Esophagus squamous epithelium (tissue), 4 donors: ENCODE results near the gene CDC25B.

Experiments used
- POLR2A ChIP-seq, 4 donors: fragments of 450-650 bp; IDR thresholded peaks; one replicate each; pipeline ENCODE4 v1.6.1; 2017; ENCODE audit warnings: antibody characterized with exemption in 4 of 4, mild to moderate bottlenecking in 4 of 4, moderate library complexity in 3 of 4
- TF ChIP-seq, protein P1 (sequence below), 6 experiments: fragments of 450-650 bp in 4 of 6; fragments of 200-600 bp in 2 of 6; sonication (generic) in 2 of 6; IDR thresholded peaks; one replicate each; pipeline ENCODE4 v1.5.1; 2016 to 2019; ENCODE audit warnings: antibody characterized with exemption in 6 of 6, mild to moderate bottlenecking in 4 of 6, moderate library complexity in 4 of 6

DNA sequence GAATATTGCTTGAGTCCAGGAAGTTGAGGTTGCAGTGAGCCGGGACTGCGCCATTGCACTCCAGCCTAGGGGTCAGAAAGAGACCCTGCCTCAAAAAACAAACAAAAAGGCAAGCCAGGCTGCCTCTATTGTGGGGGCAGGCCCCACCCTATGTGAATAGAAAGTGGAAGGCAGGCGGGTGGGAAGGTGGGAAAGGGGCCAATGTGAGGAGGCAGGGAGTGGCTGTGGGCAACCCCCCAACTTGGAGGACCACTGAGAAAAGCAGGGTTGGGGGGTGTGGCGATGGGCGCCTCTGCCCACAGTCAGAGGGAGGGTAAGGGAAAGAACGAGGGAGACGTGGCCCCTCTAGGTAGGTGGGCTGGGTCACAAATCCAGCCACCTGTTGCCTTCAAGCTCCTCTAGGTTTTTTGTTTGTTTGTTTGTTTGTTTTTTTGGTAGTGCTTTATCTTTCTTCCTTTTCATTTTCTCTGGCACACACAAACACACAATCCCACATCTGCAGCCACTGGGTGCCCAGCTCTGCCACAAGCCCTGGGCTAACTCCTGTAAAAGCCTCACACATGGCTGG lies 18.9 kb downstream of the CDC25B start:
- TF ChIP-seq, protein P1, sequence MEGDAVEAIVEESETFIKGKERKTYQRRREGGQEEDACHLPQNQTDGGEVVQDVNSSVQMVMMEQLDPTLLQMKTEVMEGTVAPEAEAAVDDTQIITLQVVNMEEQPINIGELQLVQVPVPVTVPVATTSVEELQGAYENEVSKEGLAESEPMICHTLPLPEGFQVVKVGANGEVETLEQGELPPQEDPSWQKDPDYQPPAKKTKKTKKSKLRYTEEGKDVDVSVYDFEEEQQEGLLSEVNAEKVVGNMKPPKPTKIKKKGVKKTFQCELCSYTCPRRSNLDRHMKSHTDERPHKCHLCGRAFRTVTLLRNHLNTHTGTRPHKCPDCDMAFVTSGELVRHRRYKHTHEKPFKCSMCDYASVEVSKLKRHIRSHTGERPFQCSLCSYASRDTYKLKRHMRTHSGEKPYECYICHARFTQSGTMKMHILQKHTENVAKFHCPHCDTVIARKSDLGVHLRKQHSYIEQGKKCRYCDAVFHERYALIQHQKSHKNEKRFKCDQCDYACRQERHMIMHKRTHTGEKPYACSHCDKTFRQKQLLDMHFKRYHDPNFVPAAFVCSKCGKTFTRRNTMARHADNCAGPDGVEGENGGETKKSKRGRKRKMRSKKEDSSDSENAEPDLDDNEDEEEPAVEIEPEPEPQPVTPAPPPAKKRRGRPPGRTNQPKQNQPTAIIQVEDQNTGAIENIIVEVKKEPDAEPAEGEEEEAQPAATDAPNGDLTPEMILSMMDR (IDR thresholded peaks at IDR 0.05), result no peak
- TF ChIP-seq POLR2A (IDR thresholded peaks at IDR 0.05), result no peak
